CD4-positive, alpha-beta T cell treated with Interleukin-6 for 4 hours (primary cell): Measurements from ENCODE around the gene MRAP2.

Experiments
- DNase-seq: peaks from one replicate; pipeline ENCODE4 v3.0.0-alpha.2; 2020; ENCODE audit warnings: mixed read lengths

The MRAP2 gene, protein sequence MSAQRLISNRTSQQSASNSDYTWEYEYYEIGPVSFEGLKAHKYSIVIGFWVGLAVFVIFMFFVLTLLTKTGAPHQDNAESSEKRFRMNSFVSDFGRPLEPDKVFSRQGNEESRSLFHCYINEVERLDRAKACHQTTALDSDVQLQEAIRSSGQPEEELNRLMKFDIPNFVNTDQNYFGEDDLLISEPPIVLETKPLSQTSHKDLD

GRCh38 chr6:84033523-84034451 lies at the start of gene MRAP2:
Gene MRAP2, plus strand, starts transcription at chr6:84033772. Its CDS starts 21,547 bp downstream, at chr6:84055319.
- DNase-seq: no peak

DNA sequence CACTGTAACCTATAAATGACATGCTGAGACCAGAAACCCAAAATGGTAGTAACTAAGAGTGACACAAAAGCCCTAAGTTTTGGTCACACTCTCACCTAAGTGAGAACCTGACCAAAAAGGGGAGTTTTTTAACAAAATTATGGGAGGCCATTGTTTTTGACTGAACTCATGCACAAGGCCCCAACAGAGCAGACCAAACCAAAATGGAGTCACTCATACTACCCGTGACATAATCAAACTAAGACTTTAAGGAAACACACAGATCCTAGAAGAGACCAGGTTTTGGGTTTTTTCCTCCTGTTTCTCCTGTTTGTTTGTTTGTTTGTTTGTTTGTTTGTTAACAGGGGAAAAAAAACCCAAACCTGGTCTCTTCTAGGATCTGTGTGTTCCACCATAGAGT lies 49.2 kb upstream of the MRAP2 start:
- DNase-seq: no peak

DNA sequence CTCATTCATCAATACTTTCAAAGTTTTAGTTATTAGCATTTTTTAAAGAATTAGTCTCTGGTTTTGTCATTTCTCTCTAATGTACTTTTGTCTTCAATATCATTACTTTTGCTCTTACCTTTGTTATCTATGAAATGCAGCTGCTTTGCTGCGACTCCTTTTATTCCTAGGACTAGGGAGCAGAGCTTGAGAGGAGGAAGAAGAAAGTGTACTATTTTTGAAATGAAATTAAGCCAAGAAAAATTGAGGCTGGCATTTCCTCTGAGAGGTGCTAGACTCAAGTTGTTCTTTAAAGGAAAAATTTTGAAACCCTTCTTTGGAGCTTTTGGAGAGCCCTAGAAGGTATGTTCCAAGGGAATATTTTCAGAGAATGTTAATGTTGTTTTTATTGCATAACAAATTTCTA lies 48.3 kb upstream of the MRAP2 start:
- no peak for DNase-seq

DNA sequence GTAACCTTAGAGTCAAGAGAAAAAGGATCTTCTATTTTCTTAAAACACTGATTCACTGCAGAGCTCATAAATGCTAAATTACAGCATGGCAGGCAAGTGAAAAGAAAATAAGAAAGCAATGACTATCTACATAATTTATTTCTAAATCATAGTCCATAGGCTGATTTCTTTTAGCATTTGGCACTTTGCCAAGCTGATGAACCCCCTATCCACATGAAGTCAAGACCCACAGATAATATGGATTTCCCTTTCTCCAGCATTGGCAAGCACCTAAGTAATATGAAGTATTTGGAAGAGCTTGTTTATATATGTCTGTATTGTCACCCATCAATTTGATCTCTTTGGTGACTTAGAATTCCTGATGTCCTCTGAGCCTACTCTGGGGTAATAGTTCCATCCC lies 47.9 kb upstream of the MRAP2 start:
- no peak for DNase-seq

- no peak for DNase-seq
Measured at GRCh38 chr6:83998021-83998584, 35.5 kb upstream of the MRAP2 start.

- DNase-seq: no peak
Measured at GRCh38 chr6:84001119-84001518, 32.5 kb upstream of the MRAP2 start.

- no peak for DNase-seq
Measured at GRCh38 chr6:84002226-84002625, 31.3 kb upstream of the MRAP2 start.

DNA sequence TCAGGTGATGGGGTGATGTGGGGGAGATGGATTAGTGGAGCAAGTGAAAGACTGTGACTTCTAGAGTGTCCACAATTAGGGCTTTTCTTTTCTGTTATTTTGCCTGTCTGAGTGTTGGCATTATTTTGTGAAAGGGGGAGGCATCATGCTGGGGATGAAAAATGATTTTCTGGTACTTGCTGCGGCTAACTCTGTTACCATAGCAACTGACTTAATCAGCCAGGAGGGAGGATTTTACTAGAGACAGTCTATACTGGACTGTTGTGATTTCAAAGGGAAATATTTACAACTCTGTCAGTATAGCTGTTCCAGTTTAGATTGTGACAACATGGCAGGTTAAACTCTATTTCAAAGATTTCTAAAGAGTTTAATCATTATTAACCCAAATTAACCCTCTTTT lies 30.4 kb upstream of the MRAP2 start:
- no peak for DNase-seq

DNA sequence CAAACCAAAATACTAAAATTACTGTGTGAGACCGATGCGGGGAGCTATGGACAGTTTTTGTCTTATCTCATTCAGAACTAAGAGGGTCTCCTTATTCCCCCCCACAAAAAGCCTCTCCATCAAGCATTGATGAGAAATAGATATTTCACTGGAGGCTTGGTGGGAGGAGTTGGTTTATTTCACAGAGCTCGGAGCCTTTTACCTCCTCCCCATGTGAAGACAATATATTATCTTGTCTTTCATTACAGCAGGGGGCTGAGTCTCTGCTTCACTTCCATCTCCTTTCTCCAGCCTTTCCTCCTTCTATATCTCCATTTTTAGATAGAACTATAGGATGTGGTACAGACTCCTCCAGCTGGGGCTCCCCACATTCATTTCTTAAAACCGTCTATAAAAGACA lies 29.9 kb upstream of the MRAP2 start:
- no peak for DNase-seq

DNA sequence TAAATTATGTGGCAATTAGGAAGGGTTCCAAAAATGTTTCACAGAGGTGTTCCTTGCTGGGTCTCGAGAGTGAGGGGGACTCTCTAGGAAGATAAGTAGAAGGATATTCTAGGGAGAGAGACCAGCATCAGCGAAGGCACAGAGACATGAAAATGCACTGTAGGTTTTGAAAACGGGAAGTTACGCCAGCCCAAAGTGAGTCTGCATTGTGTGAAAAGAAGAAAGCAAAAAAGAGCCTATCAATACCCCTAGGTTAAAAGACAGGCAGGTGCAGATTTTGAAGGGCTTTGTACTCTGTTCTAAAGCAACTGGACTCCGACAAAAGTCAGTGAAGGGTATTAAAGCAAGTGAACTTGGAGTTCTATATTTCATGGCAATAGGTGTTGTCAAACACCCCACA lies 25.7 kb upstream of the MRAP2 start:
- no peak for DNase-seq

DNA sequence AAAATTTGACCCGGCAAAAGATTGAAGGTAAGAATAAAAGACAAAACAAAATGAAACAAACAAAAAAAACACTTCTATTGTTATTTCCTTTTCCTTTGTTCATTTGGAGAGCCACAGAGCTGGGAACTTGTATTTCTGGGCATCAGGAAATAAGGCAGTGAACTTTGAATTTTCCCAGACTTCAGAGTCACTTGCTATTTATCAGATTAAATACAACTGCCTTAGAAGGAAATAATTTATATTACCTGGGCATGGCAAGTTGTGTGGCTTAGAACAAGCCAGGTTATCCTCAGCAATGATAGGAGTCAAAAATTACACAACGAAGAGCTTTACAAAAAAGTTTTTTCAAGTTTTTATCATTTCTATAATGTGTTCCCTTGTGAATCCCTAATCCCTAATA lies 20.2 kb upstream of the MRAP2 start:
- DNase-seq: no peak

GRCh38 chr6:84013931-84014330 lies 19.6 kb upstream of the MRAP2 start:
- no peak for DNase-seq

GRCh38 chr6:84016029-84016428 lies 17.5 kb upstream of the MRAP2 start:
- DNase-seq: no peak

DNA sequence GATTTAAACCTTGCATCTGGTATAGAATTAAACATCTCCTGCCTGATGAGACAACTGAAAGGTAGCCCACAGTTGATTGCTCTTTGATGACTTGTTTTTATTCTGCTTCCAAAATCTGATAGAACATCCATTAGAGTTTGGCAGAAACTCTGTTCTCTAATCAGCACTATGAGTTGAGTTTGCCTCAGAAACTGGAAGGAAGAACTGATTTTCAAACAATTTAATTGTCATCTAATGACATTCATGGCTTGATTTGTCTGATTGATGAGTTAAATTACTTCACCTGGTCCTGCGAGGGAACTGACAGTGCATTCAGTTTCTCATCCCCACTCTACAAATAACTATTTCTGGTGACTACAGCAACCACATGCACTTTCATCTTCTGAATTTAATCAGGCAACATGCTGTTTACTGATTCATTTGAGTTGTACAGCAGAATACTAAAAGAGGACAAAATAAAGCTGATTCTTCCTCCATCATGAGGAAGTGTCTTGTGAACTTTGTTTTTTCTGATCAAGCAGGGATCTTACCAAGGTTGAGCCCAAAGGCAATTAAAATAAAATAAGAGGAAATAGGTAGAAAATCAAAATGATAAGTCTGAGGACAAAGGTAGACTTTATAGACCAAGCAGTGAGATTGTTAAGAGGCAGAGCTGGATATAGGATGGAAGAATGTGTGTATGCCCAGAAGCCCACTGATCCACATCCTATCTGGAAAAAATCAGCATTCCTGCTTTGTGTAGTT lies 15.7 kb upstream of the MRAP2 start:
- no peak for DNase-seq

DNA sequence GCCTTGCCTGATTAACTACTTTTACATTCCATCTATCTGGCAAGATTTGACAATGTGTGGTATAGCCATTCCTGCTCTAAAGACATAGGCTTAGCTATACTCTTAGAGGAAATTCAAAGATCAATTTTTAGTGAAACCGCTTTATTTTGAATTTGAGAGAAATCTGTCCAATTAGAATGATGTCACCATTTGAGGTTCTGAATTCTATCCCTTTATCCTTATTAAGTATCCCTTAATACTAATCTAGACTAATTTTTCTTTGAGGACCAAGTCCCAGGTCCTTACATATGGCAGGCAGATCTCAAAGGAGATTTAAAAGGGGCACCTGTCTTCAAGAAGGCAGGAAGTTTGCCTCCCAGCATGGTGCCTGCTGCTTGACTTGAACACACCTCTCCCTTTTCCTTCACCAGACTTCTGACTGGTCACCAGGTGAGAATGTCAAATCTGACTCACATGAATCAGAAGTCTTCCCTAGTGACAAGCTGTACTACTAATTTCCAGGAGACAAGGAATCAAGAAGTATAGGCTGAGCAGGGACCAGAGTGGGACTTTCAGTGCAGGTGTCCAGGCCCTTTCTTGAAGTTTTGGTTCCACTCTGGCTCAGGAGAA lies 15.0 kb upstream of the MRAP2 start:
- no peak for DNase-seq

GRCh38 chr6:84019141-84019841 lies 14.3 kb upstream of the MRAP2 start:
- DNase-seq: no peak

DNA sequence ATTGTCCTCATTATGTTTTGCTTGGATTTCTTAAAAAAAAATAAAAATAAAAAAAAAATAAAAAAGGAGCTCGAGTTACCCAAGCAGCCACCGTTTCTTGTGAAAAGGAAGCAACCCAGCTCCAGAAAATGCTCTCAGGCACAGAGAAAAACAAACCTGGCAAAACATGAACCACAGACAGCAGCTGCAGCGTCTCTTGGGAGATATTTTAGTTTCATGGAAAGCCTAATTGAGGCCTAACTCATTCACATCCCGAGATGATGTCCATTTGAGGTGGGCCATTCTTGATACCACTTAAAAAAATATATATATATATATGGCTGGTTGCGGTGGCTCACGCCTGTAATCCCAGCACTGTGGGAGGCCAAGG lies 13.7 kb upstream of the MRAP2 start:
- DNase-seq: no peak

DNA sequence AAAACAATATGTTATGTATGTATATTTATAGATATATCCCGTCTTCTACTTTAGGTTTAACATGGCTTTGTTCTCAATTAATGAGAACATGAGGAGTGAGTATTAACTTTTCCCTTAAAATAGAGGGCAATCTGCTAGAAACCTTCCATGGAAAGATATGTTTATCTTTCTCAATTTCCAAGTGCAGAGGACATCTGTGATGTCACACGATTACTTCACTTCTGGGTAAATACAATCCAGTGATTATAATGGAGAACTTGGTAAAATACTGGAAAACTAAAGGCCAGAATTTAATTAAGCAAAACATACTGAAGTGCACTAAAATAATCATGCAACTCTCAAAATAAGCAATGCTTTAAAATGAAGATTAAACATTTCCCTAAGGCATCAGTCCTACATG lies 11.9 kb upstream of the MRAP2 start:
- DNase-seq: no peak

DNA sequence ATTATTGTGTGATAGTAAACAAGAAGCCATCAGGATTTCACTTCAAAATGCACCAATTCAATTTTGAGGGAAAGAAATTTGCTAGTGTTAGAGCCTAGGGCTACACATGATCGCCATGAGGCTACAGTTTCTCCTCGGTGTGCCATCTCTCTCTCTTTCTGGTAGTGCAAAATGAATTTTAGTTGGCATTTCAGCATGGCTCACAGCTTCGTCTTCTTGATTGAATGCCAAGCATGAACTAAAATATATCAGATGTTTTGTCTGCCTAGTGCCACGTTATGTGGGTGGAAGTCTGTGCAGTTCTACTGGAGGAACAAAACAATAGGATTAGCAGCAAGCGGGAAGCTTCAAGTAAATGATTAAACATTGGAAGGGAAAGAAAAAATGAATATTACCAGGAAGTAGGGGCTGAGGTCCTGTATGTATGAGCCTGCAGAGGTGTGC lies 6.8 kb upstream of the MRAP2 start:
- no peak for DNase-seq

- no peak for DNase-seq
Measured at GRCh38 chr6:84027340-84028181, 6.0 kb upstream of the MRAP2 start.

DNA sequence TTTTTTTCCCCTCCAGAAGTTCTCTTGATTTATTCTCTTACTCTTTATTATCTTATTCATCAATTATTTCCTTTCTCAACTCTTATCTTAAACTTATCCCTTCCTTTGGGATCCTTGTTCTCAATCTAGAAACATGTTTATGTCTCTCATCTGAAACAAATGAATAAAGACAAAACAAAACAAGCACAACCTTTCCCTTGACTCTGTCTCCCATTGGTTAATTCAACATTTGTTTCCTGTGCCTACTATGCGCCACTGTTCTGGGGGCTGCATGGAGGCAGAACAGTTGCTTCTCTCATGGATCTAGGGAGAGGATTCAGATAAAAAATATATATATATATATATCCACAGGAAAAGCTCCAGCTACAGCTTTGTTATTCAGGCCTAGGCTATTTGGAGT lies 5.2 kb upstream of the MRAP2 start:
- no peak for DNase-seq
